Measurements from ENCODE around the gene EFL1. TPM values are rescaled to one million over a fixed set of nuclear protein-coding genes. Genes with fewer than 3 reads are reported as not detected.

EFL1 gene
- total and polyA plus RNA-seq, 7 donors = 9.2 to 19.7 (median 13.1) TPM

- Histone ChIP-seq H3K36me3 (ENCODE audit: insufficient read depth in 1 of 2, low read depth in 1 of 2) (no peaks in the 10 kb centered on the region), H3K27ac (no peak overlapping the region), H3K9me3 (no peaks in the 10 kb centered on the region), H3K4me3 (no peak overlapping the region), H3K4me1 (no peaks in the 10 kb centered on the region), H3K27me3 (ENCODE audit: insufficient read depth in 3 of 3, low read length in 2 of 3) (no peaks in the 10 kb centered on the region)
- 21 to 38% (median 29%) methylated on average over 12 of the region's 12 CpGs for WGBS, 3 donors
- intact Hi-C loops (cut with DNase I) = no loop called here
- DNase-seq (no peak), ATAC-seq (peak in 1 of 4 donors; percentile 37)
- TF ChIP-seq CTCF (IDR thresholded peaks at IDR 0.05) = no peak
These were observed 162.2 kb downstream of the EFL1 start for GRCh38 chr15:82100111-82100929.

- Histone ChIP-seq H3K4me1 (no peaks in the 10 kb centered on the region), H3K36me3 (ENCODE audit: insufficient read depth in 1 of 2, low read depth in 1 of 2) (no peaks in the 10 kb centered on the region), H3K4me3 (no peak overlapping the region), H3K9me3 (no peaks in the 10 kb centered on the region), H3K27ac (no peak overlapping the region), H3K27me3 (ENCODE audit: insufficient read depth in 3 of 3, low read length in 2 of 3) (no peaks in the 10 kb centered on the region)
- no peak for DNase-seq
- intact Hi-C loops (cut with DNase I) = no loop called here
- 94 to 98% (median 96%) methylated on average over 15 of the region's 15 CpGs for WGBS, 3 donors
- ATAC-seq = no peak
- no peak for TF ChIP-seq CTCF (IDR thresholded peaks at IDR 0.05)
These were observed 163.9 kb downstream of the EFL1 start for GRCh38 chr15:82098674-82099073.

- no peak for DNase-seq
- Histone ChIP-seq H3K9me3 (no peaks in the 10 kb centered on the region), H3K4me3 (no peak overlapping the region), H3K27me3 (ENCODE audit: insufficient read depth in 3 of 3, low read length in 2 of 3) (no peaks in the 10 kb centered on the region), H3K27ac (no peak overlapping the region), H3K4me1 (no peaks in the 10 kb centered on the region), H3K36me3 (ENCODE audit: insufficient read depth in 1 of 2, low read depth in 1 of 2) (no peaks in the 10 kb centered on the region)
- intact Hi-C loops (cut with DNase I) = no loop called here
- ATAC-seq = no peak
- TF ChIP-seq CTCF (IDR thresholded peaks at IDR 0.05) = no peak
These were observed 166.7 kb downstream of the EFL1 start for GRCh38 chr15:82095803-82096202.

GRCh38 chr15:82093774-82094211 lies 168.7 kb downstream of the EFL1 start:
- no peak for DNase-seq
- WGBS, 3 donors = 89 to 92% (median 92%) methylated on average over 13 of the region's 13 CpGs
- no peak for TF ChIP-seq CTCF (IDR thresholded peaks at IDR 0.05)

GRCh38 chr15:82093325-82093724 lies 169.2 kb downstream of the EFL1 start:
- Histone ChIP-seq H3K4me1 (no peaks in the 10 kb centered on the region), H3K27ac (no peak overlapping the region), H3K27me3 (ENCODE audit: insufficient read depth in 3 of 3, low read length in 2 of 3) (no peaks in the 10 kb centered on the region), H3K36me3 (ENCODE audit: insufficient read depth in 1 of 2, low read depth in 1 of 2) (no peaks in the 10 kb centered on the region), H3K9me3 (no peaks in the 10 kb centered on the region), H3K4me3 (no peak overlapping the region)
- DNase-seq = no peak
- no peak for ATAC-seq
- TF ChIP-seq CTCF (IDR thresholded peaks at IDR 0.05) = no peak
- WGBS, 3 donors = 82 to 90% (median 86%) methylated on average over 5 of the region's 5 CpGs
- intact Hi-C loops (cut with DNase I) = no loop called here

More at GRCh38 chr15:82093774-82094211, 168.7 kb downstream of the EFL1 start:
- no peaks in the 10 kb centered on the region for H3K4me1 ChIP-seq
- intact Hi-C loops (cut with DNase I) = no loop called here
- H3K27ac ChIP-seq = no peak overlapping the region
- H3K27me3 ChIP-seq (ENCODE audit: insufficient read depth in 3 of 3, low read length in 2 of 3) = no peaks in the 10 kb centered on the region
- H3K4me3 ChIP-seq = no peak overlapping the region
- H3K9me3 ChIP-seq = no peaks in the 10 kb centered on the region
- no peak for ATAC-seq
- no peaks in the 10 kb centered on the region for H3K36me3 ChIP-seq (ENCODE audit: insufficient read depth in 1 of 2, low read depth in 1 of 2)
